ENCODE results near the gene CD86. TPM values are rescaled to one million over a fixed set of nuclear protein-coding genes. Genes with fewer than 3 reads are reported as not detected.

CD86 gene
- total RNA-seq, 4 donors from 2014 or later = 1.8 to 7.5 (median 4.2) TPM

- intact Hi-C loops (cut with DNase I) = no loop called here
- Histone ChIP-seq H3K27ac (replicated peaks in 1 of 4) (no peak overlapping the region), H3K36me3 (no peaks in the 10 kb centered on the region), H3K4me1 (no peaks in the 10 kb centered on the region), H3K4me3 (no peak overlapping the region), H3K9me3 (no peaks in the 10 kb centered on the region), H3K27me3 (no peaks in the 10 kb centered on the region)
- TF ChIP-seq POLR2A (IDR thresholded peaks at IDR 0.05; ENCODE audit: low read depth) (no peak), EP300 (IDR thresholded peaks at IDR 0.05) (no peak), POLR2AphosphoS5 (IDR thresholded peaks at IDR 0.05) (no peak), CTCF (IDR thresholded peaks at IDR 0.05) (no peak)
- no peak for DNase-seq (ENCODE audit: extremely low spot score)
- 77% methylated on average over 2 of the region's 2 CpGs for WGBS
Observed at GRCh38 chr3:122103821-122104514, 48.8 kb downstream of the CD86 start.

GRCh38 chr3:122104515-122105194 lies 49.5 kb downstream of the CD86 start:
- Histone ChIP-seq H3K27ac (replicated peaks in 1 of 4) (no peak overlapping the region), H3K27me3 (no peaks in the 10 kb centered on the region), H3K4me3 (no peak overlapping the region), H3K36me3 (no peaks in the 10 kb centered on the region), H3K4me1 (no peaks in the 10 kb centered on the region), H3K9me3 (no peaks in the 10 kb centered on the region)
- no peak for TF ChIP-seq CTCF (IDR thresholded peaks at IDR 0.05)
- no peak for TF ChIP-seq EP300 (IDR thresholded peaks at IDR 0.05)
- TF ChIP-seq POLR2A (IDR thresholded peaks at IDR 0.05; ENCODE audit: low read depth) = no peak
- no peak for TF ChIP-seq POLR2AphosphoS5 (IDR thresholded peaks at IDR 0.05)
- 89% methylated on average over 8 of the region's 8 CpGs for WGBS
- no peak for DNase-seq (ENCODE audit: extremely low spot score)
- intact Hi-C loops (cut with DNase I) = no loop called here

- Histone ChIP-seq H3K27me3 (no peaks in the 10 kb centered on the region), H3K36me3 (no peaks in the 10 kb centered on the region), H3K4me3 (no peak overlapping the region), H3K4me1 (no peaks in the 10 kb centered on the region), H3K9me3 (no peaks in the 10 kb centered on the region), H3K27ac (replicated peaks in 1 of 4) (no peak overlapping the region)
- no peak for DNase-seq (ENCODE audit: extremely low spot score)
- intact Hi-C loops (cut with DNase I) = no loop called here
- 69% methylated on average over 2 of the region's 2 CpGs for WGBS
- TF ChIP-seq EP300 (IDR thresholded peaks at IDR 0.05) = no peak
- no peak for TF ChIP-seq POLR2AphosphoS5 (IDR thresholded peaks at IDR 0.05)
- TF ChIP-seq CTCF (IDR thresholded peaks at IDR 0.05) = no peak
- no peak for TF ChIP-seq POLR2A (IDR thresholded peaks at IDR 0.05; ENCODE audit: low read depth)
Observed at GRCh38 chr3:122105626-122106025, 50.5 kb downstream of the CD86 start.

GRCh38 chr3:122107171-122107570 lies 52.0 kb downstream of the CD86 start:
- H3K27ac ChIP-seq (replicated peaks in 1 of 4) = no peak overlapping the region
- no peaks in the 10 kb centered on the region for H3K27me3 ChIP-seq
- H3K4me3 ChIP-seq = no peak overlapping the region
- 82% methylated on average over 2 of the region's 2 CpGs for WGBS
- intact Hi-C loops (cut with DNase I) = no loop called here
- H3K36me3 ChIP-seq = no peaks in the 10 kb centered on the region
- H3K4me1 ChIP-seq = no peaks in the 10 kb centered on the region
- no peak for DNase-seq (ENCODE audit: extremely low spot score)
- no peak for TF ChIP-seq POLR2AphosphoS5 (IDR thresholded peaks at IDR 0.05)
- no peak for TF ChIP-seq POLR2A (IDR thresholded peaks at IDR 0.05; ENCODE audit: low read depth)
- no peaks in the 10 kb centered on the region for H3K9me3 ChIP-seq

GRCh38 chr3:122111974-122112373 lies 56.8 kb downstream of the CD86 start:
- Histone ChIP-seq H3K36me3 (no peaks in the 10 kb centered on the region), H3K27me3 (no peaks in the 10 kb centered on the region), H3K4me3 (no peak overlapping the region), H3K27ac (replicated peaks in 1 of 4) (no peak overlapping the region), H3K9me3 (no peaks in the 10 kb centered on the region), H3K4me1 (no peaks in the 10 kb centered on the region)
- WGBS = 48% methylated on average over 1 of the region's 1 CpG
- intact Hi-C loops (cut with DNase I) = no loop called here
- DNase-seq (ENCODE audit: extremely low spot score) = no peak
- TF ChIP-seq EP300 (IDR thresholded peaks at IDR 0.05) (no peak), POLR2AphosphoS5 (IDR thresholded peaks at IDR 0.05) (no peak), POLR2A (IDR thresholded peaks at IDR 0.05; ENCODE audit: low read depth) (no peak), CTCF (IDR thresholded peaks at IDR 0.05) (no peak)

Measured in esophagus muscularis mucosa (tissue), 4 donors.